Measurements from ENCODE around the gene ASTN1. TPM values are rescaled to one million over a fixed set of nuclear protein-coding genes. Genes with fewer than 3 reads are reported as not detected.

The ASTN1 gene
- total and polyA plus RNA-seq, 2 of the 4 experiments (the other 2 are of a cell fraction) = under 0.01 to 0.07 TPM

GRCh38 chr1:177211231-177211630 lies 46.7 kb upstream of the ASTN1 start:
- Histone ChIP-seq H3K79me1 (ENCODE audit: low read depth in 1 of 2, low read length in 2 of 2) (no peaks in the 10 kb centered on the region), H3K4me2 (ENCODE audit: low read depth, low read length) (no peak overlapping the region), H3K9ac (ENCODE audit: low read depth, low read length) (no peak overlapping the region), H3K4me1 (ENCODE audit: control insufficient read depth, insufficient read depth, low read length) (peaks cover 6% of the 10 kb centered on the region), H3K27me3 (ENCODE audit: control insufficient read depth, insufficient read depth, low read length) (no peaks in the 10 kb centered on the region), H2AFZ (replicated peaks; ENCODE audit: low read length, poor library complexity) (no peak overlapping the region), H3K9me1 (ENCODE audit: insufficient read depth, low read length) (peaks cover 5% of the 10 kb centered on the region), H3K23ac (ENCODE audit: low read depth, low read length) (no peak overlapping the region), H3K14ac (replicated peaks; ENCODE audit: low read depth, low read length) (no peak overlapping the region), H2AK9ac (replicated peaks; ENCODE audit: low read depth, low read length, poor library complexity) (no peak overlapping the region), H2BK5ac (ENCODE audit: low read depth, low read length, poor library complexity, severe bottlenecking) (no peak overlapping the region), H3K4ac (ENCODE audit: low read depth, low read length) (no peak overlapping the region), H4K8ac (ENCODE audit: low read depth in 2 of 2, low read length in 2 of 2) (no peak overlapping the region), H3K4me3 (ENCODE audit: insufficient read depth, low read depth, low read length) (no peak overlapping the region), H3K56ac (ENCODE audit: extremely low read depth, insufficient read depth, low read length) (no peak overlapping the region), H4K91ac (ENCODE audit: insufficient read depth, low read depth, low read length) (no peak overlapping the region), H4K5ac (ENCODE audit: low read depth, low read length) (no peak overlapping the region), H2BK120ac (ENCODE audit: low read depth, low read length) (no peak overlapping the region), H3K36me3 (ENCODE audit: control insufficient read depth, insufficient read depth, low read length) (no peaks in the 10 kb centered on the region), H3K27ac (ENCODE audit: insufficient read depth, low read length) (no peak overlapping the region), H2BK20ac (ENCODE audit: low read depth, low read length) (no peak overlapping the region), H2BK15ac (ENCODE audit: low read depth, low read length) (no peak overlapping the region), H4K20me1 (ENCODE audit: insufficient read depth, low read length) (no peaks in the 10 kb centered on the region), H2AK5ac (ENCODE audit: low read depth, low read length) (no peak overlapping the region), H3K18ac (ENCODE audit: low read depth, low read length) (no peak overlapping the region), H3K9me3 (ENCODE audit: control insufficient read depth, insufficient read depth, low read length) (no peaks in the 10 kb centered on the region)
- dilution Hi-C loops (cut with HindIII; ENCODE audit: low sequenced_read_pairs, unreplicated experiment) (no loop called here), in situ Hi-C loops (cut with MboI; ENCODE audit: low sequenced_read_pairs) (no loop called here), intact Hi-C loops (cut with micrococcal nuclease) (no loop called here)
- DNase-seq (no peak), ATAC-seq (ENCODE audit: low read depth) (no peak)
- BruUV-seq (replicated peaks) = no TSS peak
- POLR2A ChIA-PET (ENCODE audit: unreplicated experiment) = no interaction called here
- CTCF ChIA-PET = interaction anchor here (0.6 to 1.0 kb wide), 2 partner anchors 18 to 45 kb away, joined by 3 read pairs; no protein-coding TSS in a partner anchor
- no CpG with 5 or more reads among the region's 4 CpGs for WGBS, 2 experiments (ENCODE audit: extremely low coverage in 2 of 2, insufficient read length in 1 of 2)
- TF ChIP-seq BHLHE40 (IDR thresholded peaks at IDR 0.05; ENCODE audit: low read depth, low read length) (no peak), CTCF (conservative IDR thresholded peaks at IDR 0.05; ENCODE audit: low read depth, low read length) (no peak), MAFK (IDR thresholded peaks at IDR 0.05; ENCODE audit: low read depth, low read length) (no peak), FOS (IDR thresholded peaks at IDR 0.05; ENCODE audit: low read depth, low read length) (no peak), MAZ (IDR thresholded peaks at IDR 0.05; ENCODE audit: borderline replicate concordance, low read depth, low read length) (no peak), MXI1 (IDR thresholded peaks at IDR 0.05; ENCODE audit: borderline replicate concordance, low read depth, low read length) (no peak)

Measured in IMR-90 (cell line).